ENCODE measurements around the gene EFNA5.

Gene EFNA5

GRCh38 chr5:107671742-107672210, 1.0 kb upstream of the EFNA5 start (continued):
- no peak for TF ChIP-seq ZNF202 (tag by site-specific recombination; IDR thresholded peaks at IDR 0.05; ENCODE audit: borderline replicate concordance)
- TF ChIP-seq ZNF677 (tag by site-specific recombination; IDR thresholded peaks at IDR 0.05) = no peak
- no peak for TF ChIP-seq ZNF426 (tag by site-specific recombination; IDR thresholded peaks at IDR 0.05)
- no peak for TF ChIP-seq ZNF777 (tag by site-specific recombination; IDR thresholded peaks at IDR 0.05; ENCODE audit: borderline replicate concordance)
- TF ChIP-seq ZBTB7A (tag by site-specific recombination; IDR thresholded peaks at IDR 0.05; ENCODE audit: low read depth) = no peak
- TF ChIP-seq SCRT2 (tag by site-specific recombination; IDR thresholded peaks at IDR 0.05) = peak; percentile 75
- no peak for TF ChIP-seq KLF7 (tag by site-specific recombination; IDR thresholded peaks at IDR 0.05; ENCODE audit: borderline replicate concordance)
- TF ChIP-seq, protein P1, sequence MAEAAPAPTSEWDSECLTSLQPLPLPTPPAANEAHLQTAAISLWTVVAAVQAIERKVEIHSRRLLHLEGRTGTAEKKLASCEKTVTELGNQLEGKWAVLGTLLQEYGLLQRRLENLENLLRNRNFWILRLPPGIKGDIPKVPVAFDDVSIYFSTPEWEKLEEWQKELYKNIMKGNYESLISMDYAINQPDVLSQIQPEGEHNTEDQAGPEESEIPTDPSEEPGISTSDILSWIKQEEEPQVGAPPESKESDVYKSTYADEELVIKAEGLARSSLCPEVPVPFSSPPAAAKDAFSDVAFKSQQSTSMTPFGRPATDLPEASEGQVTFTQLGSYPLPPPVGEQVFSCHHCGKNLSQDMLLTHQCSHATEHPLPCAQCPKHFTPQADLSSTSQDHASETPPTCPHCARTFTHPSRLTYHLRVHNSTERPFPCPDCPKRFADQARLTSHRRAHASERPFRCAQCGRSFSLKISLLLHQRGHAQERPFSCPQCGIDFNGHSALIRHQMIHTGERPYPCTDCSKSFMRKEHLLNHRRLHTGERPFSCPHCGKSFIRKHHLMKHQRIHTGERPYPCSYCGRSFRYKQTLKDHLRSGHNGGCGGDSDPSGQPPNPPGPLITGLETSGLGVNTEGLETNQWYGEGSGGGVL (tag by site-specific recombination; IDR thresholded peaks at IDR 0.05) = peak; percentile 59
- peak; percentile 78 for TF ChIP-seq ZNF2 (tag by site-specific recombination; IDR thresholded peaks at IDR 0.05)
- no peak for TF ChIP-seq ZNF174 (tag by site-specific recombination; IDR thresholded peaks at IDR 0.05)
- TF ChIP-seq, protein P2, sequence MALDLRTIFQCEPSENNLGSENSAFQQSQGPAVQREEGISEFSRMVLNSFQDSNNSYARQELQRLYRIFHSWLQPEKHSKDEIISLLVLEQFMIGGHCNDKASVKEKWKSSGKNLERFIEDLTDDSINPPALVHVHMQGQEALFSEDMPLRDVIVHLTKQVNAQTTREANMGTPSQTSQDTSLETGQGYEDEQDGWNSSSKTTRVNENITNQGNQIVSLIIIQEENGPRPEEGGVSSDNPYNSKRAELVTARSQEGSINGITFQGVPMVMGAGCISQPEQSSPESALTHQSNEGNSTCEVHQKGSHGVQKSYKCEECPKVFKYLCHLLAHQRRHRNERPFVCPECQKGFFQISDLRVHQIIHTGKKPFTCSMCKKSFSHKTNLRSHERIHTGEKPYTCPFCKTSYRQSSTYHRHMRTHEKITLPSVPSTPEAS (tag by site-specific recombination; IDR thresholded peaks at IDR 0.05) = no peak
- TF ChIP-seq ZBTB17 (tag by site-specific recombination; IDR thresholded peaks at IDR 0.05) = peak; percentile 94
- TF ChIP-seq KLF10 (tag by site-specific recombination; IDR thresholded peaks at IDR 0.05) = no peak
- no peak for TF ChIP-seq YY2 (tag by site-specific recombination; IDR thresholded peaks at IDR 0.05)
- TF ChIP-seq TCF7L2 (IDR thresholded peaks at IDR 0.05; ENCODE audit: borderline replicate concordance, low read depth, low read length) = no peak
- no peak for TF ChIP-seq ZNF169 (tag by site-specific recombination; IDR thresholded peaks at IDR 0.05)
- TF ChIP-seq, protein P3, sequence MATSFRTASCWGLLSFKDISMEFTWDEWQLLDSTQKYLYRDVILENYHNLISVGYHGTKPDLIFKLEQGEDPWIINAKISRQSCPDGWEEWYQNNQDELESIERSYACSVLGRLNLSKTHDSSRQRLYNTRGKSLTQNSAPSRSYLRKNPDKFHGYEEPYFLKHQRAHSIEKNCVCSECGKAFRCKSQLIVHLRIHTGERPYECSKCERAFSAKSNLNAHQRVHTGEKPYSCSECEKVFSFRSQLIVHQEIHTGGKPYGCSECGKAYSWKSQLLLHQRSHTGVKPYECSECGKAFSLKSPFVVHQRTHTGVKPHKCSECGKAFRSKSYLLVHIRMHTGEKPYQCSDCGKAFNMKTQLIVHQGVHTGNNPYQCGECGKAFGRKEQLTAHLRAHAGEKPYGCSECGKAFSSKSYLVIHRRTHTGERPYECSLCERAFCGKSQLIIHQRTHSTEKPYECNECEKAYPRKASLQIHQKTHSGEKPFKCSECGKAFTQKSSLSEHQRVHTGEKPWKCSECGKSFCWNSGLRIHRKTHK (tag by site-specific recombination; IDR thresholded peaks at IDR 0.05) = no peak
- TF ChIP-seq ZNF658 (tag by site-specific recombination; IDR thresholded peaks at IDR 0.05) = no peak
- TF ChIP-seq KLF9 (tag by site-specific recombination; IDR thresholded peaks at IDR 0.05; ENCODE audit: low read depth) = no peak
- no peak for TF ChIP-seq ZNF221 (tag by site-specific recombination; IDR thresholded peaks at IDR 0.05; ENCODE audit: borderline replicate concordance)
- no peak for TF ChIP-seq ZNF670 (tag by site-specific recombination; IDR thresholded peaks at IDR 0.05; ENCODE audit: low read depth)
- peak; percentile 92 for TF ChIP-seq ZNF394 (tag by site-specific recombination; IDR thresholded peaks at IDR 0.05; ENCODE audit: borderline replicate concordance)
- no peak for TF ChIP-seq ZNF404 (tag by site-specific recombination; IDR thresholded peaks at IDR 0.05)
- no peak for TF ChIP-seq ZNF585B (tag by site-specific recombination; IDR thresholded peaks at IDR 0.05)
- 0 out of 2 replicates have a peak, but pooled peaks have one; percentile 15 for TF ChIP-seq INSM2 (tag by site-specific recombination; IDR thresholded peaks at IDR 0.05)

Measured in HEK293 (cell line).